HG02884 (cell line): ENCODE data around the gene CKAP2L.

Source experiments
- ATAC-seq: cut with Tn5 transposase; IDR thresholded peaks from one replicate; pipeline ENCODE4 v1.9.1; 2021; ENCODE audit warnings: mild to moderate bottlenecking, moderate library complexity; ENCODE audit not compliant: unreplicated experiment

CKAP2L gene

GRCh38 chr2:112793449-112793978 lies 29.1 kb upstream of the CKAP2L start:
- no peak for ATAC-seq

- no peak for ATAC-seq
Observed at GRCh38 chr2:112792419-112792818, 28.0 kb upstream of the CKAP2L start.

GRCh38 chr2:112791693-112792230 lies 27.4 kb upstream of the CKAP2L start:
- ATAC-seq = no peak

GRCh38 chr2:112791019-112791418 lies 26.6 kb upstream of the CKAP2L start:
- ATAC-seq = no peak

GRCh38 chr2:112790305-112790704 lies 25.9 kb upstream of the CKAP2L start:
- no peak for ATAC-seq

- ATAC-seq = no peak
Observed at GRCh38 chr2:112789186-112789585, 24.8 kb upstream of the CKAP2L start.

GRCh38 chr2:112788653-112789052 lies 24.2 kb upstream of the CKAP2L start:
- ATAC-seq = no peak

GRCh38 chr2:112787729-112788393 lies 23.5 kb upstream of the CKAP2L start:
- ATAC-seq = no peak

- no peak for ATAC-seq
Observed at GRCh38 chr2:112787294-112787693, 22.9 kb upstream of the CKAP2L start.

- no peak for ATAC-seq
Observed at GRCh38 chr2:112784199-112785189, 20.1 kb upstream of the CKAP2L start, which contains the start of gene IL1A. TSS of gene IL1A (minus strand) at chr2:112784493. CDS start at chr2:112783770, 723 bp downstream.

GRCh38 chr2:112783187-112783714 lies 18.8 kb upstream of the CKAP2L start:
- ATAC-seq = no peak

GRCh38 chr2:112782234-112782799 lies 17.9 kb upstream of the CKAP2L start:
- peak; percentile 88 for ATAC-seq

GRCh38 chr2:112779598-112779997 lies 15.2 kb upstream of the CKAP2L start:
- no peak for ATAC-seq

GRCh38 chr2:112777036-112777435 lies 12.6 kb upstream of the CKAP2L start:
- no peak for ATAC-seq

GRCh38 chr2:112776113-112776512 lies 11.7 kb upstream of the CKAP2L start:
- no peak for ATAC-seq

- no peak for ATAC-seq
Observed at GRCh38 chr2:112774536-112775285, 10.3 kb upstream of the CKAP2L start.

- no peak for ATAC-seq
Observed at GRCh38 chr2:112773556-112773955, 9.1 kb upstream of the CKAP2L start.

GRCh38 chr2:112772911-112773475 lies 8.6 kb upstream of the CKAP2L start:
- ATAC-seq = no peak

GRCh38 chr2:112772322-112772721 lies 7.9 kb upstream of the CKAP2L start:
- ATAC-seq = no peak

GRCh38 chr2:112768432-112768831 lies 4.0 kb upstream of the CKAP2L start:
- ATAC-seq = no peak
